Renal pelvis (tissue), 4 donors: Measurements from ENCODE around the gene CEBPG. TPM values are rescaled to one million over a fixed set of nuclear protein-coding genes. Genes with fewer than 3 reads are reported as not detected.

ENCODE experiments used
- DNase-seq: peaks from one replicate; pipeline ENCODE4 v3.0.0-alpha.2; 2013
- polyA plus RNA-seq, 3 donors: library from polyadenylated mRNA; unstranded; fragments of 120-200 nt; gene quantifications; one replicate each; pipeline ENCODE4 v1.2.1, GENCODE V29; 2013; ENCODE audit not compliant: insufficient read length in 3 of 3

CEBPG gene
- polyA plus RNA-seq, 3 donors, result 21.2 to 22.6 (median 22.0) TPM

DNA sequence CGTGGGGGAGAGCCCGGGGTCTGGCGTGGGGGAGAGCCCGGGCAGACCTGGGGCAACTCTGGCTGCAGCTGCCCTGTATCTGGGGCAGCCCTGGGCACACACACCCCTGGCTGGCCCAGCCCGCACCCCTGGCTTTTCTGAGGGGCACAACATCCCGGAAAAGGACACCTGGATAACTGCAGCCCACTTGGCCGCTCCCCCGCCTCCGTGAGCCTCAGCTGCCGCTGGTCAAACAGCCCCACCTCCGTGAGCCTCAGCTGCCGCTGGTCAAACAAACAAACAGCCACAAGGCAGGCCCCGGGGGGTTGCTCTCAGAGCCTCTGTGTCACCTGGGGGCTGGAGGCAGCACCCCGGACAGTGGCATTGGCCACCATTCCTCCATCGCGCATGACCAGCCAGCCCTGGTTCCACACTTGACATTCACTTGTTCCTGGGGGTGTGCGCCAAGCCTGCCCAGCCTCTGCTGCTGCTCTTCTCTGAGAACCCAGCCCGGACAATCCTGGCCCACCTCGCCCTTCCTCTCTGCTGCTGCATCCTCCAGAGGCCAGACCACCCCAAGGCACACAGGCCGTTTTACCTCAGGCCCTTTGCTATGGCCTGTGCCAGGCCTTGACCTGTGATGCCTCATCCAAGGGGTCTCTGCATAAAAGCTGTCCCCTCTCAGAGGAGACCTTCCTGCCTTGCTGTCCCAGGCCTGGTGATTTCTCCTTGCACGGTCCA, 19.9 kb downstream of the CEBPG start:
- no peak for DNase-seq

DNA sequence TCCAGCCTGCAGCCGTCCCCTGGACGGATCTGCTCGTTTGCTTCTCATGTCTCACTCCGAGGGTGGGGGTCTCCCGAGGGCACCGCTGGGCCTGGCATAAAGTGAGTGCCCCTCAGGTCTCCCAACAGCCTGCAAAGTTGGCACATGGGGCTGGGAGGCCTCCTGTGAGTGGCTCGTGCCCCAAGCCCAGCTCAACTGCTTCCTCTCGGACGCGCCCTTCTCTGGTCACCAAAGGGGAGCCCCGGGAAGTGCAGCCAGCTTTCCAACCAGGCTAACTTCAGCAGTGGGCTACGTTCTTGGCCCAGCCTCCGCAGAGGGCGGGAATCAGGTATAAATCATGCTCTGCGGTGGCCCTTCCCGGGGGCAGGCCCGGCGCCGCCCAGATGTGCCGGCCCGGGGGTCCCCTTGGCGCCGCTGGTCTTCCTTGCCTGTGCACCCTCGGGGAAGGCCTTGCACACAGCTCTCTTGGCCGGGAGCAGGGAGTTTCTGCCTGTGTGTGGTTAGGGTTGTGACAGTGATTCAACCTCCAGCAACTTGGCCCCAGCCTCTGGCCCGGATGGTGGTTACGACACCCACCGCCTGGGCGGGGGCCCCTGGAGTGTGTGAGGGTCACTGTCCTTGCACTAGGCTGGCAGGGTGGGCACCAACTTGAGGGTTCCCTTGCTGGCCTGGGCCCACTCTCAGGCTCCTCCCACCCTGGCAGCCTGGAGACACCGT, 20.7 kb downstream of the CEBPG start:
- DNase-seq, result no peak

DNA sequence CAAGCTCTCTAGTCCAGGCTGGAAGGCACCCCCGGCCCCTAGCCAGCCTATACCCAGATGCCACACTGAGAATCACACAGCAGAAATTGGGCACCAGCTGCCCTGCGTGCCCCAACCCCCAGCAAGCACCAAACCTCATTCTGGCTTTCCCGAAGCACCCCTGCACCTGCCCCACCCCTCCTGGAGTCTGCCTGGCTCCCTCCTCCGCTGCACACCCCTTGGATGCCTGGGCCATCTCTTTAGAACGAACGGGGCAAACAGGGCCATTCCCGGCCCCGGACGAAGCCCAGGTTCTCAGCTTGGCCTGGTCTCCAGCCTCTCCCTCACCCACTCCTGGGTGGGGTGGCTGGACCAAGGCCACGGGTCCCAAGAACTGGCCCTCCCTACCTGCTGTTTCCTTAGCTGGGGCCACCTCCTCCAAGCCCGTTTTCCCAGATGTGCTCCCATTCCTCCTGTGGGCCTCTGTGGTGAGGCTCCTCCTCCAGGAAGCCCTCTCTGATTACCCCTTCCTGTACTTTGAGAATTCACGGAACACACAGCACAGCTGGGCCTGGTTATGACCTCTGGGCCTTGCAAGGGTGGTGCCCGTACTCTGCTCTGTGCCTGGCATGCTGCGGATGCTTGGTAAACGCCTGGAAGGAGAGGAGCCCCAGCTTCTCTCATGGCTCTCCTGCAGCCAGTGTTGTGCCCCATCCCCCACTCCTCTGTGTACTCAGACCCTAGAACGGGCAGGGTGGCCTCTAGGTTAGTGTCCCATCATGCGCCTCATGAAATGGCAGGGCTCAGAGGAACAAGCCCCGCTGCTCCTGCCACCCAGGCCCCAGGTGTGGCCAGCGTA, 21.4 kb downstream of the CEBPG start:
- no peak for DNase-seq

DNA sequence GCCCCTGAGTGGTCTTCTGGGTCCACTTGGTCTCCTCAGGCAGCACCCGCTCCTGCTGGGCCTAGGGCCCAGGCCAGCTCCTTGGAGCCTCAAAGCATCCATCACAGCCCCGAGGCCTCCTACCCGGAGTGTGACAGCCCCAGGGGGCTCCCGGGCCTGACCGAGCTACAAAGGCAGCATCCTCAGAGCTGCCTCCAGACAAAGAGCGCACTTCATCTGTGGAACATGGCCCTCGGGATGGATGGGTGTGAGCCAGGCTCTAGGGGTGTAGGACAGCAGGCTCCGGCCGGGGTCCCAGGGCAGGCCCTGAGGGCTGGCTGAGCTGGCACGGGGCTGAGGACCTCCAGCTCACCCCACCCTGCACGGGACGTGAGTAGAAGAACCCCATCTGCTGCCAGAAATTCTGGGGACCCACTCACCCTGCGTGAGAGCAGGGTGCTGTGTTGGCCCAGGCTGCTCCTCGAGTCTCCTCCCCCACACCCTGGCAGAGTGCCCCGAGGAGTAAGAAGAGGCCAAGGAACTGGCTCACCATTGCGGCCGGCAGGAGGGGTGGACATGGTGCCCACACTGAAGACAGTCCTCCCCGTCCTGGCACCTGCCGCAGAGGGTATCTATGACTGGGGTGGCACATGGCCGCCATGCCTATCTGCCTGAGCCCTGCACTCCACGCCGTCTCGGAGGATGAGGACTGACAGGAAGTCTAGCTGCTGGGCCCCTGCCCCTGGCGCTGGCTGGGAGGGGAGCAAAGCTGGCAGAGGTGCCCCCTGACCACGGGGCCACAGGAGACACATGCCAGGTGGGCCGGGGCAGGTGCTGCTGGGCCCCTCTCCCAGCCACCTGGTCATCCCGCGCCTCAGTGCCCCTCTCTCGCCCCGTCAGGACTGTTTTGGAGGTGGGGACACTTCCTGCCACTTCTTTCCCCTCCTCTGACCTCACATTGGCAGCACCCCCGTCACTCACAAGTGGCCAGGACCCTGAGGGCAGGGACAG, 22.3 kb downstream of the CEBPG start:
- DNase-seq, result no peak

DNA sequence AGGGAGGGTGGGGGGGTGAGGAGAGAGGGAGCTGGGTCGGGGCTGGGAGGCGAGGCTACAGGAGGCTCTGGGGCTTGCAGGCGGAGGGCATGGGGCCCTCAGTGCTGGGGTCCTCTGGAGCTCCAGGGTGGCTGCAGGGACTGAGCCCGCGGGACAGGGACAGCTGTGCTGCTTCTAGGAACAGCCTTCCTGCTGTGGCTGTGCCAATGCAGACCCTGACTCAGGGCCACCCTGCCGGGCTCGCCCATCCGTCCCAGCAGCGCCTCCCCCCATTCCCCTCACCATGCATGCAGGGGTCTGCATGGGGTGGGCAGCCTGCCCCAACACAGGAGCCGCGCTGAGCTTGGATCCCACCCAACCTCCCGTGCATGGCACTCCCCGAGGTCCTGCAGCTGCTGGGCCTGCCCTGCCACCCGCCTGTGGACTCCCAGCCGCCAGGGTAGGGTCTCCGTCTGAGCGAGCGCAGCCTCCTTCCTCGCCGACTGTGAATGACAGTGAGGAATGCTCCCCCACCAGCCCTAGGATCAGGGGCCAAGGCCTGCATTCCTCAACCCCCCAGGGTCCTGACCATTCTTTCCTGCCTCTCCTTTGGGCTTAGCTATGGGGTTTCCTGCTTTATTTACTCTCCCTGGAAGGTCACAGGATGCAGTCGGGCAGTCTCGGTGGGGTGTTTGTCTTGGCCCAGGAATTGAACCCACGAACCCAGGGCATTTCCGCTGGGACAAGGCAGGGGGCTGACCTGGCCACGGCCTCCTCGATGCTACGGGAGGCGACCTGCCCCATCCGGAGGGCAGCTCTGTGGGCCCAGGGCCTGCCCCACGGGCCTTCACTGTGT, 23.4 kb downstream of the CEBPG start:
- DNase-seq, result peak; percentile 30

DNA sequence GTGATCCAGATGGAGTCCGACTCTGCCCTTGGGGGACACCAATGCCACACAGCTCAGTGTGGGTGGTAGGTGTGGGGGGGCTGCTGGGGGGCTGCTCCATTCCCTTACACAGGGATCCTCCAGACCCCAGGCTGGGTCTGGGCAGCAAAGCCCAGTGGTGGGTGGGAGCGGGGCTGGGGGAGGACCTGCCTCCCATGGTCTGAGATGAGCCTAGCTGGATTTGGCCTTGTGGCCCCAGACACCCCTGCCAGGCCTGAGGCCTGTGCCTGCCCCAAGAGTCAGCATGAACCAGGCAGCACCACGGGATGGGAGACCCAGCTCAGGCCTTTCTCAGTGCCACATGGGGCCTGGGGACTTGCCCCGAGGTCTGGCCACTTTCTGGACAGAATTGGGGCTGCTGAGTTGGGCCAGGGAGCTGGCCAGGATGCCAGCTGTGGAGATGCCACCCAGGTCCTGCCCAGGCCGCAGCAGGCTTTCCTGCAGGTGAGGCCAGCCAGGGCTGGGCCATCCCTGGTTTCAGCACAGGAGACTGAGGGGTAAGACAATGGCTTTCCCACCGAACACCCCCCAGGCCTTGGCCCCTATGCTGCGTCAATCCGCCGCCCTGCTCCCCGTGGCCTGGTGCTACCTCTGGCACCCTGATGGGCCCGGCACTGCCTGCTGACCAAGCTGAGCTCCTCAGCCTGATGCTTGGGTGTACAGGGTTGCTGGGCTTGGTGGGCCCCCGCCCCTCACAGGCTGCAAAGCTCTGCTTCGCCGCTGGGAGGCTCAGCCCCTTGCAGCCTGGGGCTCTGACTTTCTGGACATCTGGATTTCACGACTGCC, 24.2 kb downstream of the CEBPG start:
- no peak for DNase-seq

DNA sequence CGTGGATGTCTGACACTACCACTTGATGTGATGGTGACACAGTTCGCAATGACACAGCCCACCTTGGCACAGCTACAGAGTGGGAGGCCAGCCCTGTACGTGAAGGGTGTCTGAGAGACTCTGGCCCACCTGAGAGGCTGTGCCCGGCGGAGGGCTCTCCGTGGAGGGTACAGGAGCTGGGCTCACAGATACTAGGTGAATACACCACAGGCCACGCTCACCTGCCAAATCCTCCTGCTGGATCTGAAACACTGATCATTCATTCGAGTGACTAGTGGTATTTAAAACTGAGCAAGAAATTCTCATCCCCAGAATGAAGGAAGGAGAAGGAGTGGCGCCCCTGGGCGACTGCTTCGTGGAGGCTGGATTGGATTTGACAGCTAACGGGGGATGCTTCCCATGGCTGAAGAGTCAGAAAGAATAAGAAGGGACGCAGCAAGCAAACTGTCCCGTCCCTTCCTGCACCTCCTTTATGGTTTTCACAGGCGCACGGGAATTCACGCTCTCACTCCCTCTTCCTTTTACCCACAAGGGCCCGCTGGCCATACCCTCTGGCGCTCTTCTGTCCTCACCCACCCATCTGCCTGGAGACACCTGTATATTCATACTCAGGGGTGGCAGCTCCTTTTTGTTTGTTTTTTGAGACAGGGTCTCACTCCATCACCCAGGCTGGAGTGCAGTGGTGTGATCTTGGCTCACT, 25.0 kb downstream of the CEBPG start:
- DNase-seq, result no peak

DNA sequence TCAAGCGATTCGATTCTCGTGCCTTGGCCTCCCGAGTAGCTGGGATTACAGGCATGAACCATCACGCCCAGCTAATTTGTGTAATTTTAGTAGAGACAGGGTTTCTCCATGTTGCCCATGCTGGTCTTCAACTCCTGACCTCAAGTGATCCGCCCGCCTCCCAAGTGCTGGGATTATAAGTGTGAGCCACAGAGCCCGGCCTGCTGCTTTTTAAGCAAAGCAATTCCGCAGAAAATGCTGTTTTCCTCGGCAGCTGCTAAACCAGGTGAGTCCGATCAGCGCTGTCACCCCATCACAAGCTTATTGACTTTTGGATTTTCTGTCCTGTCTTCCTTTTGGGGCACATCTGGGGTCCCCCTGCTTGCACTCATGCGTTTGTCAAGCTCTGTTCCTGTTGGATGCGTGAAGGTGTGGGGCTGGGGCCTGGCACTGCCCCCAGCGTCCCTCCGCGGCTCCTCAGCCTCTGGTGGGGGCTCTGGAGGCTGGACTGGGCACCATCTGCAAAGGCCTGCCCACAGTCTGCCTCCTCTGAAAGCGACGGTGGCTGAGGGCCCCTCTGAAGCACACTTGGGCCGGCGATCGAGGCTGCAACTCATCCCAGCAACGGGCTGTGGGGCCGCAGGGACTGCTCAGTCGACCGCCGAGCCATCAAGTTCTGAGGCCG, 25.7 kb downstream of the CEBPG start:
- no peak for DNase-seq

DNA sequence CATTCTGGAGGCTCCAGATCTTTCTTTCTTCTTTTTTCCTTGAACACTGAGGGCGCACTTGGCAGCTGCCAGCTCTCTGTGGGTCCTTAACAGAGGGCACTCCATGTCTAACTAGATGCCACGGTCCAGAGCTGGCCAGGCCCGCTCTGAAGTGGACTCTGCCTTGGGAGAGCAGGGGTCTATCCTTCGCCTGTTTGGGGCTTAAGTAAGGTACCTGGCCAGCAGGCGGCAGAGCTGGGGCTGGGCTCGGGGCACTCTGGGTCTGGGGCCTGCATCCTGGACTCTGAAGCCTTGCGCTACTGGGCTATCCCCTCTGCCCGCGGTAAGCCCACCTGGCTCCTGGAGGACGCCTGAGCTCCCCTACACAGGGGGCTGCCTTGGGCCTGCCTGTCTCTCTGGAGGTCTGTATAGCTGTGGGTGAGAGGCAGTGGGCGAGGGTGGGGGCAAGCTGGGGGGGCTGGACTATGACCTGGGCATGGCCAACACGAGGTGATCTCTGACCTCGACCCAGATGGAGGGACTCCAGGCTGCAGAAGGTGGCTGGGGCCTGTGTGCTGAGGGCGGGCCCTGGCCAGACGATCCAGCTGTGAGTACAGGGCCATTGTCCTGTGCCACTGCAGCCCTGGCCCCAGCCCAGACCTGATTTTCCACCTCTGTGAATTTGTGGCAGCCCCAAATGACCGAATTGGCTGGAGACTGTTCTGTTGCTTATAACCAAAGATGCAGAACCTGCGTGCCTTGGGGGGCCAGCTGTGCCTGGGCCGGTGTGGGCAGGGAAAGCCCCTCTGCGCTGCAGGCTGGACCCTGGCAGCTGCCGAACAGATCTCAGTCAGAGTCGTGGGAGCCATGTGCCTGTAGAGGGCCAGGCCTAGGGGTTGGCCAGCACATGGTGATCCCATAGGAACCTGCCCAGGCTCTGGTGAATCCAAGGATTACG, 26.5 kb downstream of the CEBPG start:
- no peak for DNase-seq

DNA sequence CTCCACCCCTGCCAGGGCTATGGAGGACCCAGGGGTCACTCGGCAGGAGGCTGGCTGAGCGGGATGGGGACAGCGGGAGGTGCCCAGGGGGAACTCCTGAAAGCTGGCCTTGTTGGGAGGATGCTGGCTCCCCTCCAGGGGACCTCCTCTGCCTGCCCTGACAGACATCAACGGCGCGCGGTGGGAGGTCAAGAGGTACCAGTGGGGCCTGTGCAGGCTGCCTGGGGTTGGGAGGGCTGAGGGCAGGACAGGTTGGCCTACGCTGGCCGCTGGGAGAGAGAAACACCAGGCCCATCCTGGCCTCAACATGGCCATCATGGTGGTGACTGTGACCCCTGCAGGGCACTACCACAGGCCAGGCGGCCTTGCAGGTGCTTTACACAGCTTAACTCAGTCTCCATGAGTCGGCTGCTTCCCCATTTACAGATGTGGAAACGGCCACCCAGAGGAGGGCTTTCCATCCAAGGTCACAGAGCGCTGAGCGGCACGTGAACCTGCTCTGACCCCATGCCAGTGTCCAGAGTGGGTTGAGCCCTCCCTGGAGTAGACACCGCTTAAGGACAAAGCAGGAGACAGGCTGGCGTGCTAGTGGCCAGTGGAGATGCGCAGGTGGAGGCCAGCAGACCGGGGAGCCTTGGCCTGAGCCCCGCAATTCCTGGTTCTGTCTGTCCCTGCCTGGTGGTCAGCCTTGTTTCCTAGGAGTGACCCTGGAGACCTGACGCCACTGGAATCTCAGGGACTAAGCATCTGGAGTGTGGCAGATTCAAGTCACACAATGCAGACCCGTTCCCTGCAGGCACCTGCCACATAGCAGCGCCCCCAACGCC, 27.6 kb downstream of the CEBPG start:
- DNase-seq, result no peak

DNA sequence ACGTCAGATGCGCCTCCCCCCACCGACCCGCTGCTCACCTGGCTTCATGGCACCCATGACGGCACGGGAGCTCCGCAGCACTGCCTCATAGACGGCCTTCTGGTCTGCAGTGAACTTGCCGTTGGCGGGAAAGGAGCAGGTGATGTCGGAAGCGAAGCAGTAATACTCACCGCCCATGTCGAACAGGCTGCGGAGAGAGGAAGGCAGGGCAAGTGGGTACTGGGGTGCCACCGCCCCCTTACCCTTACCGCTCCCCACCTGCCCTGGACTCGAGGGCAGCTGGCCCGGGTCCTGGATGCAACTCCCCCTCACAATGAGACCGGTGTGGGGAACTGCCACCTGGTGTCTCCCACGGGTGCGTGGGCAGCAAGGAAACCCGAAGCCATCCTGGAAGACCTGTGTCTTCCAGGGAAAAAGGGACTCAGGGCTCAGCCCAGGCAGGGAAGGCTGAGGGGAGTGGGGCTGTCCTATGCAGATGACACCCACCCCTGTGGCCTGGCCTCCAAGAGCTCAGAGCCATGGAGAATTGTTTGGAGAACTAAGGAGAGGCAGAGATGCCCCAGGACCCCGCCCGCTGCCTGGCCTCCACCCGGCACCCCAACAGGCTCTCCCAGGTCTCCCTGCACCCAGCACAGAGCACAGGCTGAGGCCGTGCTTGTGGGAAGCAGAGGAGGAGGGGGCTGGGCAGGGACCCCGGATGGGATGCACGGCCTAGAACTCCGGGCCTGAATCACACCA, 28.3 kb downstream of the CEBPG start:
- DNase-seq, result no peak

DNA sequence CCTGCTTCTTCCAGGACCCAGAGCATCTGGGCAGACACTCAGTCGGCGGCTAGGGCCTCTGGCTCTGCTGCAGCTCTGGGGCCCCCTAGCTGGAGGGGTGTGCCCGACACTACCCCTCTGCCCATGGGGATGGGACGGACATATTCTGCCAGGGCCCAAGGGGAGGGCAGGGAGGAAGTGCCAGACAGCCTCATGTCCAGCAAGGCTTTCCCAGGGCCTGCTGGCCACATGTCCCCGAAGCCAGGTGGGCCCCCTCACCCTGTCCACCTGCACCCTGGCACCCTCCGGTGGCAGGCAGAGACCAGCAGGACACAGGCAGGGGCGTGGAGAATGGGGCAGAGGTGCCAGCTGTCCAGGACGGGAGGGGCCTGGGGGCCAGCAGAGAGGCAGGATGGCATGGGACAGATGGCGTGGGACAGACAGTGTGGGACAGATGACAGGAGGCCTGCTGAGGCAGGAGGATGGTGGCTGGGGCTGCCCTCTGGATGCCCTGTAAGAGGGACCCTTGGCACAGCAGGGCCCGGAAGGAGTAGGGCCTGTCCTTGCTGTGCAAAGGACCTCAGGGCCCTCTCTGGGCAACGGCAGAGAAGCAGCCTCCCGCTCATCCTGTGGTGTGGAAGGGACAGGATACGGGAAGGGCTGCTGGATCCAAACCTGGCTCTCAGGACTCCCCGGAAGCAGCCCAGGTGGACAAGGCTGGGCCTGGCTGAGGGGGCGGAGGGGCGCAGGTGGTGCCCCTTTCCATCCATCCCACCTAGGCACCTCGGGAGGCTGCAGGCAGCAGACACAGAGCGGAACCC, 29.1 kb downstream of the CEBPG start:
- DNase-seq, result no peak

DNA sequence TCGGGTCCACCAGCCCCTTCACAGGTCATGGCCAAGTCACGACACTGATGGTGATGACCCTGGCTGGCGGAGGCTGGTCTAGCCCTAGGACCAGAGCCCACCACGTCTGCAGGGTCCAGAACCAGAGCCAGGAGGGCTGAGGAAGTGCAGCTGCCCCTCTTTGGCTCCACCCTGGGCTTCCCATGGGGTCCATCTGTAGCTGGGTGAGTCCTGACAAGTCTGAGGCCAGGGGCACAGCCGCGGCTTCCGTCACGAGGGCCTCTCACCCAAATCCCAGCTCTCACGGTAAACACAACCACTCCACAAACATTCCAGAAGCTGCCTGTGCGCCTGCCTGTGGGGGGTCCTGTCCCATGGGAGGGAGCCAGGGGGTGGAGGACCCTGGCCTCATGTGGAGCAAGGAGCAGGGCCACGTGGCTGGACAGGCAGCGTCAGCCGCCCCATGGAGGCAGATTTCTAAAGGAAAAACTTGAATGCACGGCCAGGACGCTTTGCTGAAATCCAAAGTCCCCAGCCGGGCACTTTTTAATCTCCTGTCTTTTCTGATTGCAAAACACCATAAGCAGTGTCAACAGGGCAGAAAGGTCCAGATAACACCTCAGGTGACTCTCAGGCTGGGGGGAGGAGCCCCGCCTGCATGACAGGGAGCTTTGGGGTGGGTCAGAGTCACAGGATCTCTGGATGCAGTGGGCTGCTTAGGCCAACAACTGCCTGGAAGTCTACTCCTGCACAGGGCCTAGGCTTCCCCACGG, 29.9 kb downstream of the CEBPG start:
- DNase-seq, result no peak

DNA sequence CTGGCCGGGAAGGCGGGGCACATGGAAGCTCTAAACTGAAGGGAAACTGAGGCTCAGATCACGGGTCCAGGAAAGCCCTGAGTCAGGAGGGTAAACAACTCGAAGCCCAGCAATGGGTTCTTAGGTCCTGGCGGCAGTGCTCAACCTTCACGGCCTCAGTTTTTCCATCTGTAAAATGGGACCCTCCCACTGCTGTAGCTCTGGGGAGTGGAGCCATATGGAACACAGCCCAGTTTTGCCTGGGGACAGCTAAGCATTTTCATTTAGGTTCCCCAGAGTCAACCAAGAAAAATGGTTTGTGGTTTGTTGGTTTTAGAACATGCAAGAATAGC, 30.4 kb downstream of the CEBPG start:
- no peak for DNase-seq
